Glutamatergic neuron (in vitro differentiated cells): ENCODE measurements around the gene STX10. TPM values are rescaled to one million over a fixed set of nuclear protein-coding genes. Genes with fewer than 3 reads are reported as not detected.

Experiments used
- DNase-seq: peaks from one replicate; pipeline ENCODE4 v3.0.0; 2022
- H3K27ac Mint-ChIP-seq: one replicate; pipeline ENCODE4 v1.8.0; 2020; ENCODE audit warnings: mild to moderate bottlenecking, mixed read lengths, inconsistent platforms; ENCODE audit not compliant: unreplicated experiment
- H3K27me3 Mint-ChIP-seq: one replicate; pipeline ENCODE4 v1.8.0; 2020; ENCODE audit warnings: mild to moderate bottlenecking, moderate library complexity, mixed read lengths, inconsistent platforms; ENCODE audit not compliant: unreplicated experiment
- H3K36me3 Mint-ChIP-seq: one replicate; pipeline ENCODE4 v1.8.0; 2020; ENCODE audit warnings: mild to moderate bottlenecking, mixed read lengths, inconsistent platforms; ENCODE audit not compliant: unreplicated experiment
- H3K4me1 Mint-ChIP-seq: one replicate; pipeline ENCODE4 v1.8.0; 2020; ENCODE audit warnings: mild to moderate bottlenecking, low read depth, mixed read lengths, inconsistent platforms; ENCODE audit not compliant: unreplicated experiment
- H3K4me3 Mint-ChIP-seq: one replicate; pipeline ENCODE4 v1.8.0; 2020; ENCODE audit warnings: mild to moderate bottlenecking, mixed read lengths, inconsistent platforms; ENCODE audit not compliant: unreplicated experiment
- H3K9me3 Mint-ChIP-seq: one replicate; pipeline ENCODE4 v1.8.0; 2020; ENCODE audit warnings: mild to moderate bottlenecking, moderate library complexity, mixed read lengths, inconsistent platforms; ENCODE audit not compliant: unreplicated experiment
- CTCF ChIP-seq: fragments of 200-600 bp; sonication (generic); IDR thresholded peaks from one replicate; pipeline ENCODE4 v1.5.0; 2021; ENCODE audit not compliant: partially characterized antibody, unreplicated experiment
- total RNA-seq: library from RNA; stranded (reverse); fragmentation: NEBNext Ultra II Directional; extraction: Animal tissue kit (Norgen Biotek cat#: 25700); gene quantifications from one replicate; pipeline ENCODE4 v1.2.1, GENCODE V29; 2021; ENCODE audit not compliant: unreplicated experiment

Gene STX10
- total RNA-seq, 1 donor from 2014 or later = 17.2 TPM

GRCh38 chr19:13120031-13120430, 30.1 kb downstream of the STX10 start:
- no peaks in the 10 kb centered on the region for H3K36me3 Mint-ChIP-seq
- peaks cover 11% of the 10 kb centered on the region for H3K27me3 Mint-ChIP-seq
- H3K27ac Mint-ChIP-seq = no peak overlapping the region
- no peak overlapping the region for H3K4me3 Mint-ChIP-seq
- TF ChIP-seq CTCF = no peak
- peaks cover 17% of the 10 kb centered on the region for H3K4me1 Mint-ChIP-seq
- peaks cover 15% of the 10 kb centered on the region for H3K9me3 Mint-ChIP-seq
- DNase-seq = no peak

DNA sequence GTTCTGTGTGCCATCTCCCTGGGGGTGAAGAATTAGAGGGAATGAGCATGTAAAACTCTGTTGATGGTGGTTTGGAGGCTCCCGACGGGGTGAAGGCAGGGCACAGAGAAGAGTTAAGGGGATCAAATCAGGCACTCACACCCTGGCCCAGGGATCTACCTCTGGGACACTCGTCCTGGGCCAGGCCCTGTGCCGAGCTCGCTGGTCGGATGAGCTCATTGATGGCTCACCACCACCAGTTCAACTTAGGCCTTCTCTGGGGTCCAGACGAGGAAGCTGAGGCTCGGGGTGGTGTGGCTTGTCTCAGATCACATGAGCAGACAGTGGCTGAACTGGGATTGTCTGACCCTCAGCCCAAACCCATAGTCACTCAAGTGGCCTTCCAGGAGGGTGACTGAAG, 30.5 kb downstream of the STX10 start:
- Mint-ChIP-seq H3K27me3 (peaks cover 11% of the 10 kb centered on the region), H3K9me3 (peaks cover 15% of the 10 kb centered on the region), H3K4me1 (peaks cover 17% of the 10 kb centered on the region), H3K27ac (no peak overlapping the region), H3K36me3 (no peaks in the 10 kb centered on the region), H3K4me3 (peak overlapping the region; percentile 86)
- no peak for DNase-seq
- TF ChIP-seq CTCF = no peak

- Mint-ChIP-seq H3K27ac (peak overlapping the region; percentile 64), H3K36me3 (no peaks in the 10 kb centered on the region), H3K27me3 (peaks cover 11% of the 10 kb centered on the region), H3K4me3 (peak overlapping the region; percentile 86), H3K4me1 (peaks cover 17% of the 10 kb centered on the region), H3K9me3 (peaks cover 15% of the 10 kb centered on the region)
- TF ChIP-seq CTCF = no peak
- peak; percentile 70 for DNase-seq
Measured at GRCh38 chr19:13118424-13119193, 31.6 kb downstream of the STX10 start.

DNA sequence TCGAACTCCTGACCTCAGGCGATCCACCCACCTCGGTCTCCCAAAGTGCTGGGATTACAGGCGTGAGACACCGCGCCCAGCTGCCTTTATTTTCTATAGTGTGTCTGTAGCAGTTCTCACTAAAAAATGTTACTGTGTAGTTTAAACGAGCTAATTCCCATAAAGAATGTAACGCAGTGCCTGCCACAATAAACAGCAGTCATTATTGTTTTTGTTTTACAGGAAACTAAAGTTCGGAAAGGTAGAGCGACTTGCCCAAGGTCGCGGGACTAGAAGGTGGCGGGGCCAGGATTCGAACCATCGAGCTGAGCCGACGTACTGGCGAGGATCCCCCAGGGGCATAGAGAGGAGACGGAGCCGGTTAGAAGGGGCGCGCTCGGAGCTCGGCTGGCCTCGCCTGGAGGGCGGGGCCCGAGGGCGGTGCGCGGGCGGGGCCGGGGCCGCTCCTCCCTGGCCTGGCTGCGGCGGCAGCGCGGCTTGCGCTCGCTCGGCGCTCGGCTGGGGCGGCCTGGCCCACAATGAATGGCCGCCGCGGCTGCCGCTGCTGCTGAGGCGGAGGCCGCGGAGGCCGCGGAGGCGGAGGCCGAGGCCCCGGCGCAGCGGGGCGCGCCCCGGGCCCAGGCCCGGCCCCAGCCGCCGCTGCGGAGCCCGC, 32.3 kb downstream of the STX10 start, which contains the start of gene NACC1:
Gene NACC1, plus strand, starts transcription at position 493 of the 652 bp plus-strand sequence. CDS start 16,944 bp downstream, outside the sequence.
- Mint-ChIP-seq H3K4me3 (peak within 1 kb of the TSS; percentile 94), H3K4me1 (peaks cover 17% of the 10 kb centered on the region), H3K27me3 (peaks cover 11% of the 10 kb centered on the region), H3K36me3 (no peaks in the 10 kb centered on the region), H3K9me3 (peaks cover 15% of the 10 kb centered on the region), H3K27ac (peak within 1 kb of the TSS; percentile 91)
- TF ChIP-seq CTCF = no peak
- DNase-seq = peak; percentile 95
